ENCODE results near the gene SLC6A17. TPM values are rescaled to one million over a fixed set of nuclear protein-coding genes. Genes with fewer than 3 reads are reported as not detected.

SLC6A17 gene
- total RNA-seq, 1 donor, result under 0.01 TPM

- TF ChIP-seq CTCF (IDR thresholded peaks at IDR 0.05; ENCODE audit: insufficient read depth, low read depth, low read length), result no peak
- no peak overlapping the region for H3K4me3 ChIP-seq (ENCODE audit: low read depth, low read length)
- no peak for DNase-seq (ENCODE audit: low read depth)
These were observed 47.8 kb downstream of the SLC6A17 start for GRCh38 chr1:110197905-110198629.

- H3K4me3 ChIP-seq (ENCODE audit: low read depth, low read length), result no peak overlapping the region
- TF ChIP-seq CTCF (IDR thresholded peaks at IDR 0.05; ENCODE audit: insufficient read depth, low read depth, low read length), result no peak
- no peak for DNase-seq (ENCODE audit: low read depth)
These were observed 48.5 kb downstream of the SLC6A17 start for GRCh38 chr1:110198746-110199145.

GRCh38 chr1:110200190-110200589 is 49.9 kb downstream of the SLC6A17 start:
- DNase-seq (ENCODE audit: low read depth), result no peak
- no peak for TF ChIP-seq CTCF (IDR thresholded peaks at IDR 0.05; ENCODE audit: insufficient read depth, low read depth, low read length)
- no peak overlapping the region for H3K4me3 ChIP-seq (ENCODE audit: low read depth, low read length)

GRCh38 chr1:110200666-110201065 is 50.4 kb downstream of the SLC6A17 start:
- TF ChIP-seq CTCF (IDR thresholded peaks at IDR 0.05; ENCODE audit: insufficient read depth, low read depth, low read length), result no peak
- no peak overlapping the region for H3K4me3 ChIP-seq (ENCODE audit: low read depth, low read length)
- no peak for DNase-seq (ENCODE audit: low read depth)

- no peak for DNase-seq (ENCODE audit: low read depth)
- no peak for TF ChIP-seq CTCF (IDR thresholded peaks at IDR 0.05; ENCODE audit: insufficient read depth, low read depth, low read length)
- no peak overlapping the region for H3K4me3 ChIP-seq (ENCODE audit: low read depth, low read length)
These were observed 51.0 kb downstream of the SLC6A17 start for GRCh38 chr1:110201157-110201825.

- peak; percentile 64 for DNase-seq (ENCODE audit: low read depth)
- no peak overlapping the region for H3K4me3 ChIP-seq (ENCODE audit: low read depth, low read length)
- peak; percentile 84 for TF ChIP-seq CTCF (IDR thresholded peaks at IDR 0.05; ENCODE audit: insufficient read depth, low read depth, low read length)
These were observed 52.8 kb downstream of the SLC6A17 start for GRCh38 chr1:110203021-110203661.

Measured in fibroblast of villous mesenchyme (primary cell).